ENCODE measurements around the gene TOM1.

Gene TOM1

GRCh38 chr22:35274154-35274871, 25.4 kb upstream of the TOM1 start:
- H3K9me3 ChIP-seq (ENCODE audit: control insufficient read depth in 1 of 2, low read length in 2 of 2), result no peaks in the 10 kb centered on the region
- no peak overlapping the region for H3K9ac ChIP-seq (ENCODE audit: low read depth in 1 of 2, low read length in 2 of 2)
- H3K4me1 ChIP-seq (ENCODE audit: control insufficient read depth in 1 of 2, insufficient read depth in 2 of 2, low read length in 2 of 2), result no peaks in the 10 kb centered on the region
- H3K27me3 ChIP-seq (ENCODE audit: control insufficient read depth in 1 of 2, insufficient read depth in 2 of 2, low read length in 2 of 2), result no peaks in the 10 kb centered on the region
- no peak overlapping the region for H3K27ac ChIP-seq (ENCODE audit: low read depth, low read length)
- H3K36me3 ChIP-seq (ENCODE audit: control insufficient read depth in 1 of 2, insufficient read depth in 2 of 2, low read length in 2 of 2), result peaks cover 7 to 16% of the 10 kb centered on the region in 2 donors
- no peak overlapping the region for H3K4me3 ChIP-seq (ENCODE audit: low read depth in 1 of 2, low read length in 2 of 2)

DNA sequence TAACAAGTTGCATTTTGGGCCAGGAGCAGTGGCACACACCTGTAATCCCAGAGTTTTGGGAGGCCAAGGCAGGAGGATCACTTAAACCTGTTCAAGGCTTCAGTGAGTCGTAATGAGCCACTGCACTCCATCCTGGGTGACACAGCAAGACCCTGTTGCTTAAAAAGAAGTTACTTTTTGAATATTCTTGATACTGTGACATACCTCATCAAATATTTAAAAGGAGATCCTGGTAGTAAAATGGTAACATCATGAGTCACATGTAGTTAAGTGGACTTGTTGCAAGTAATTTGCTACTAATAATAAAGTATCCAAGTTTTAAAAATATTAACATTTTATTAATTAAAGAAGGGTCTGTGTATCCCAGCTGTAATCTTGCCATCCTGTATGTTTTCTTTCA, 24.1 kb upstream of the TOM1 start:
- H3K9ac ChIP-seq (ENCODE audit: low read depth in 1 of 2, low read length in 2 of 2), result no peak overlapping the region

GRCh38 chr22:35276019-35276418, 23.7 kb upstream of the TOM1 start:
- peaks cover 7 to 14% of the 10 kb centered on the region in 2 donors for H3K36me3 ChIP-seq (ENCODE audit: control insufficient read depth in 1 of 2, insufficient read depth in 2 of 2, low read length in 2 of 2)
- H3K27ac ChIP-seq (ENCODE audit: low read depth, low read length), result no peak overlapping the region
- no peak overlapping the region for H3K9ac ChIP-seq (ENCODE audit: low read depth in 1 of 2, low read length in 2 of 2)
- H3K4me3 ChIP-seq (ENCODE audit: low read depth in 1 of 2, low read length in 2 of 2), result no peak overlapping the region
- no peaks in the 10 kb centered on the region for H3K9me3 ChIP-seq (ENCODE audit: control insufficient read depth in 1 of 2, low read length in 2 of 2)
- no peaks in the 10 kb centered on the region for H3K27me3 ChIP-seq (ENCODE audit: control insufficient read depth in 1 of 2, insufficient read depth in 2 of 2, low read length in 2 of 2)
- no peaks in the 10 kb centered on the region for H3K4me1 ChIP-seq (ENCODE audit: control insufficient read depth in 1 of 2, insufficient read depth in 2 of 2, low read length in 2 of 2)

More for the DNA sequence above, 24.1 kb upstream of the TOM1 start:
- H3K4me3 ChIP-seq (ENCODE audit: low read depth in 1 of 2, low read length in 2 of 2), result no peak overlapping the region
- no peaks in the 10 kb centered on the region for H3K9me3 ChIP-seq (ENCODE audit: control insufficient read depth in 1 of 2, low read length in 2 of 2)
- no peaks in the 10 kb centered on the region for H3K4me1 ChIP-seq (ENCODE audit: control insufficient read depth in 1 of 2, insufficient read depth in 2 of 2, low read length in 2 of 2)
- peaks cover 7 to 11% of the 10 kb centered on the region in 2 donors for H3K36me3 ChIP-seq (ENCODE audit: control insufficient read depth in 1 of 2, insufficient read depth in 2 of 2, low read length in 2 of 2)
- H3K27ac ChIP-seq (ENCODE audit: low read depth, low read length), result no peak overlapping the region
- H3K27me3 ChIP-seq (ENCODE audit: control insufficient read depth in 1 of 2, insufficient read depth in 2 of 2, low read length in 2 of 2), result no peaks in the 10 kb centered on the region

GRCh38 chr22:35288116-35288515, 11.6 kb upstream of the TOM1 start:
- Histone ChIP-seq H3K4me1 (ENCODE audit: control insufficient read depth in 1 of 2, insufficient read depth in 2 of 2, low read length in 2 of 2) (no peaks in the 10 kb centered on the region), H3K9ac (ENCODE audit: low read depth in 1 of 2, low read length in 2 of 2) (no peak overlapping the region), H3K27me3 (ENCODE audit: control insufficient read depth in 1 of 2, insufficient read depth in 2 of 2, low read length in 2 of 2) (no peaks in the 10 kb centered on the region), H3K9me3 (ENCODE audit: control insufficient read depth in 1 of 2, low read length in 2 of 2) (no peaks in the 10 kb centered on the region), H3K27ac (ENCODE audit: low read depth, low read length) (no peak overlapping the region), H3K4me3 (ENCODE audit: low read depth in 1 of 2, low read length in 2 of 2) (no peak overlapping the region), H3K36me3 (ENCODE audit: control insufficient read depth in 1 of 2, insufficient read depth in 2 of 2, low read length in 2 of 2) (peaks cover 22 to 74% of the 10 kb centered on the region in 2 donors)

GRCh38 chr22:35292786-35293185, 6.9 kb upstream of the TOM1 start:
- H3K27me3 ChIP-seq (ENCODE audit: control insufficient read depth in 1 of 2, insufficient read depth in 2 of 2, low read length in 2 of 2), result no peaks in the 10 kb centered on the region
- no peak overlapping the region for H3K4me3 ChIP-seq (ENCODE audit: low read depth in 1 of 2, low read length in 2 of 2)
- no peaks in the 10 kb centered on the region for H3K4me1 ChIP-seq (ENCODE audit: control insufficient read depth in 1 of 2, insufficient read depth in 2 of 2, low read length in 2 of 2)
- no peak overlapping the region for H3K9ac ChIP-seq (ENCODE audit: low read depth in 1 of 2, low read length in 2 of 2)
- H3K9me3 ChIP-seq (ENCODE audit: control insufficient read depth in 1 of 2, low read length in 2 of 2), result no peaks in the 10 kb centered on the region
- H3K27ac ChIP-seq (ENCODE audit: low read depth, low read length), result no peak overlapping the region
- peaks cover 12 to 57% of the 10 kb centered on the region in 2 donors for H3K36me3 ChIP-seq (ENCODE audit: control insufficient read depth in 1 of 2, insufficient read depth in 2 of 2, low read length in 2 of 2)

DNA sequence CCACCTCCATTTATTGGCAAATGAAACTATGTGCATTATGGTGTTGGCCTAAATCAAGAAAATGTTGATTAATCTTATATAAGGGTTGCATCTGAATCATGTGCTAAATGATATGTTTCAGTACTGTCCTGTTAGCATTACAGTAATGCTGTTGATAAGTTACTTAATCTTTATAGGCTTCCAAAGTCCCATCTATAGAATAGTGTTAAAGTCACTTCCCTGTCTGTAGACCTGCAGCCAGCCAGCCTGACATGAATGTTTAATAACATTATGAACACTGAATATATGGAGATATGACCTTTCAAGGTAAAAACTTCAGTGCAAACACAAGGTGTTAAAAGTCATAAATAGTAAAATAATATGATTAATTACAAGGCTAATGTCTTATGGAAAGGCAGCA, 3.6 kb upstream of the TOM1 start:
- Histone ChIP-seq H3K27me3 (ENCODE audit: control insufficient read depth in 1 of 2, insufficient read depth in 2 of 2, low read length in 2 of 2) (no peaks in the 10 kb centered on the region), H3K9ac (ENCODE audit: low read depth in 1 of 2, low read length in 2 of 2) (no peak overlapping the region), H3K9me3 (ENCODE audit: control insufficient read depth in 1 of 2, low read length in 2 of 2) (no peaks in the 10 kb centered on the region), H3K36me3 (ENCODE audit: control insufficient read depth in 1 of 2, insufficient read depth in 2 of 2, low read length in 2 of 2) (peaks cover 0 to 31% of the 10 kb centered on the region in 2 donors), H3K4me1 (ENCODE audit: control insufficient read depth in 1 of 2, insufficient read depth in 2 of 2, low read length in 2 of 2) (peaks cover 3 to 11% of the 10 kb centered on the region in 2 donors), H3K4me3 (ENCODE audit: low read depth in 1 of 2, low read length in 2 of 2) (no peak overlapping the region), H3K27ac (ENCODE audit: low read depth, low read length) (no peak overlapping the region)

- Histone ChIP-seq H3K27ac (ENCODE audit: low read depth, low read length) (peak overlapping the region; percentile 63), H3K4me1 (ENCODE audit: control insufficient read depth in 1 of 2, insufficient read depth in 2 of 2, low read length in 2 of 2) (peaks cover 9 to 14% of the 10 kb centered on the region in 2 donors), H3K9me3 (ENCODE audit: control insufficient read depth in 1 of 2, low read length in 2 of 2) (no peaks in the 10 kb centered on the region), H3K36me3 (ENCODE audit: control insufficient read depth in 1 of 2, insufficient read depth in 2 of 2, low read length in 2 of 2) (peaks cover 0 to 1% of the 10 kb centered on the region in 2 donors), H3K27me3 (ENCODE audit: control insufficient read depth in 1 of 2, insufficient read depth in 2 of 2, low read length in 2 of 2) (no peaks in the 10 kb centered on the region), H3K9ac (ENCODE audit: low read depth in 1 of 2, low read length in 2 of 2) (peak overlapping the region; percentile 71 to 97), H3K4me3 (ENCODE audit: low read depth in 1 of 2, low read length in 2 of 2) (peak overlapping the region; percentile 85 to 91)
Observed at GRCh38 chr22:35299217-35299672, 449 bp upstream of the TOM1 start.

- Histone ChIP-seq H3K27ac (ENCODE audit: low read depth, low read length) (no peak overlapping the region), H3K9me3 (ENCODE audit: control insufficient read depth in 1 of 2, low read length in 2 of 2) (no peaks in the 10 kb centered on the region), H3K4me1 (ENCODE audit: control insufficient read depth in 1 of 2, insufficient read depth in 2 of 2, low read length in 2 of 2) (peaks cover 13 to 17% of the 10 kb centered on the region in 2 donors), H3K9ac (ENCODE audit: low read depth in 1 of 2, low read length in 2 of 2) (no peak overlapping the region), H3K4me3 (ENCODE audit: low read depth in 1 of 2, low read length in 2 of 2) (peak overlapping the region; percentile 30 to 91), H3K27me3 (ENCODE audit: control insufficient read depth in 1 of 2, insufficient read depth in 2 of 2, low read length in 2 of 2) (no peaks in the 10 kb centered on the region), H3K36me3 (ENCODE audit: control insufficient read depth in 1 of 2, insufficient read depth in 2 of 2, low read length in 2 of 2) (peaks cover 0 to 3% of the 10 kb centered on the region in 2 donors)
Observed at GRCh38 chr22:35301372-35301874, 1.7 kb downstream of the TOM1 start.

DNA sequence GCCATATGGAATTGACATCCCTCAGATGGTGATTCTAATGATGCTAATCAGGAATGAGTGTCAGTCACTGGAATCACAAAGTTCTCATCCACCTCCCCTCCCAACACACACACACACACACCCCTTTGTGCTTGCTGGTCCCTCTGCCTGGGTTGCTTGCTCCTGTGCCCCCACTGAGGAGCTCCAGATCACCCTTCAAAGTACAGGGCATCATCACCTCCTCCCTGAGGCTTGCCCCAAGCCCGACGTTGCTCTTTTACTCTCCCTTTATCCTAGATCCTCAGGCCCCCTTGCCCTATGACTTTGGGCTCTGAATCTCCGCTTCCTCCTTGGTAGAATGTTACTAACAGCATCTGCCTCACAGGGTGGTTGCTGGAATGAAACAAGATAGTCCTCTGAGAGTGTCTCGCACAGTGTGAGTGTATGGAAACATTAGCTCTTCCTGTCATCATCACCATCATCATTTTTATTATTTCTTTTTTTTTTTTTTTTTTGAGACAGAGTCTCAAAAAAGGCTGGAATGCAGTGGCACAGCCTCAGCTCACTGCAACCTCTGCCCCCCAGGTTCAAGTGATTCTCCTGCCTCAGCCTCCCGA, 3.4 kb downstream of the TOM1 start:
- Histone ChIP-seq H3K27me3 (ENCODE audit: control insufficient read depth in 1 of 2, insufficient read depth in 2 of 2, low read length in 2 of 2) (no peaks in the 10 kb centered on the region), H3K9me3 (ENCODE audit: control insufficient read depth in 1 of 2, low read length in 2 of 2) (no peaks in the 10 kb centered on the region), H3K9ac (ENCODE audit: low read depth in 1 of 2, low read length in 2 of 2) (no peak overlapping the region), H3K36me3 (ENCODE audit: control insufficient read depth in 1 of 2, insufficient read depth in 2 of 2, low read length in 2 of 2) (peaks cover 0 to 4% of the 10 kb centered on the region in 2 donors), H3K4me3 (ENCODE audit: low read depth in 1 of 2, low read length in 2 of 2) (no peak overlapping the region), H3K27ac (ENCODE audit: low read depth, low read length) (no peak overlapping the region), H3K4me1 (ENCODE audit: control insufficient read depth in 1 of 2, insufficient read depth in 2 of 2, low read length in 2 of 2) (peaks cover 17 to 20% of the 10 kb centered on the region in 2 donors)

DNA sequence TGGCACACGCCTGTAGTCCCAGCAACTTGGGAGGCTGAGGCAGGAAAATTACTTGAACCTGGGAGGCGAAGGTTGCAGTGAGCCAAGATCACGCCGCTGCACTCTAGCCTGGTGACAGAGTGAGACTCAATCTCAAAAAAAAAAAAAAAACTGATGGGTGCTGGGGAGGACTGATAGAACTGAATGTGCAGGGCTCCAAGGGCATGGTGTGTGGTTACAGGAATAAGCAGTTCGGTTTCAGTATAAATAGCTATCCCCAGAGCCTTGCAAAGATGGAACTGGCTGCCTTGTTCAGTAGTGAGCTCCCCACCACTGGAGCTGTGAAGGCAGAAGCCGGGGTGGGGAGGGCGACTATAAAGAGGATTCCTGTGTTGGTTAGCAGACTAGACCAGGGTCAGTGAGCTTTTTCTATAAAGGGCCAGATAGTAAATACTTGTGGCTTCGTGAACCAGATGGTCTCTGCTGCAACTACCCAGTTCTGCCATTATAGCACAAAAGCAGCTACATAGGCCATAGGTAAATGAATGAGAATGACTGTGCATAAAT, 5.9 kb downstream of the TOM1 start:
- Histone ChIP-seq H3K27ac (ENCODE audit: low read depth, low read length) (no peak overlapping the region), H3K27me3 (ENCODE audit: control insufficient read depth in 1 of 2, insufficient read depth in 2 of 2, low read length in 2 of 2) (no peaks in the 10 kb centered on the region), H3K4me3 (ENCODE audit: low read depth in 1 of 2, low read length in 2 of 2) (no peak overlapping the region)

More for the DNA sequence above, 5.9 kb downstream of the TOM1 start:
- no peak overlapping the region for H3K9ac ChIP-seq (ENCODE audit: low read depth in 1 of 2, low read length in 2 of 2)
- H3K4me1 ChIP-seq (ENCODE audit: control insufficient read depth in 1 of 2, insufficient read depth in 2 of 2, low read length in 2 of 2), result peaks cover 17 to 18% of the 10 kb centered on the region in 2 donors
- peaks cover 0 to 4% of the 10 kb centered on the region in 2 donors for H3K36me3 ChIP-seq (ENCODE audit: control insufficient read depth in 1 of 2, insufficient read depth in 2 of 2, low read length in 2 of 2)
- no peaks in the 10 kb centered on the region for H3K9me3 ChIP-seq (ENCODE audit: control insufficient read depth in 1 of 2, low read length in 2 of 2)

Data from duodenal mucosa (tissue), 2 donors.